SK-N-SH treated with all-trans-retinoic acid at 6 μM for 48 hours (cell line): Measurements from ENCODE around the gene PRR5L.

Experiments
- BACH2 ChIP-seq: fragments of 250-450 bp; sonication (Bioruptor Pico); IDR thresholded peaks from 2 replicates; pipeline ENCODE4 v1.9.0; 2021; ENCODE audit warnings: mild to moderate bottlenecking, borderline replicate concordance
- CSDC2 ChIP-seq: fragments of 250-450 bp; sonication (Bioruptor Pico); IDR thresholded peaks from 2 replicates; pipeline ENCODE4 v1.5.0; 2020; ENCODE audit warnings: mild to moderate bottlenecking, moderate library complexity
- ESRRG ChIP-seq: fragments of 250-450 bp; sonication (Bioruptor Pico); IDR thresholded peaks from 2 replicates; pipeline ENCODE4 v1.6.1; 2021; ENCODE audit warnings: mild to moderate bottlenecking
- GLIS3 ChIP-seq: fragments of 250-450 bp; sonication (Bioruptor Pico); IDR thresholded peaks from 2 replicates; pipeline ENCODE4 v1.5.0; 2020; ENCODE audit warnings: mild to moderate bottlenecking, moderate library complexity
- ISL1 ChIP-seq: fragments of 250-450 bp; sonication (Bioruptor Pico); IDR thresholded peaks from 2 replicates; pipeline ENCODE4 v2.1.2; 2022; ENCODE audit warnings: mild to moderate bottlenecking, moderate library complexity
- OSR1 ChIP-seq: fragments of 250-450 bp; sonication (Bioruptor Pico); IDR thresholded peaks from 2 replicates; pipeline ENCODE4 v1.8.0; 2022; ENCODE audit warnings: moderate library complexity, mild to moderate bottlenecking, inconsistent platforms
- PATZ1 ChIP-seq: fragments of 250-450 bp; sonication (Bioruptor Pico); IDR thresholded peaks from 2 replicates; pipeline ENCODE4 v1.8.0; 2020; ENCODE audit warnings: mild to moderate bottlenecking, moderate library complexity, borderline replicate concordance
- POU6F1 ChIP-seq: fragments of 250-450 bp; sonication (Bioruptor Pico); IDR thresholded peaks from 2 replicates; pipeline ENCODE4 v1.8.0; 2021; ENCODE audit warnings: low read depth, mild to moderate bottlenecking, moderate library complexity, borderline replicate concordance
- RARB ChIP-seq: fragments of 250-450 bp; sonication (Bioruptor Pico); IDR thresholded peaks from 2 replicates; pipeline ENCODE4 v1.8.0; 2021; ENCODE audit warnings: mild to moderate bottlenecking, moderate library complexity
- TCF4 ChIP-seq: fragments of 250-450 bp; sonication (Bioruptor Pico); IDR thresholded peaks from 2 replicates; pipeline ENCODE4 v1.8.0; 2021; ENCODE audit warnings: mild to moderate bottlenecking, moderate library complexity, borderline replicate concordance
- TOX ChIP-seq: fragments of 250-450 bp; sonication (Bioruptor Pico); IDR thresholded peaks from 2 replicates; pipeline ENCODE4 v1.8.0; 2021; ENCODE audit warnings: mild to moderate bottlenecking, moderate library complexity, borderline replicate concordance
- ZFP3 ChIP-seq: fragments of 250-450 bp; sonication (Bioruptor Pico); IDR thresholded peaks from 2 replicates; pipeline ENCODE4 v1.5.0; 2020; ENCODE audit warnings: mild to moderate bottlenecking, moderate library complexity
- ZNF565 ChIP-seq: fragments of 450-650 bp; formaldehyde crosslinking; conservative IDR thresholded peaks from 2 replicates; pipeline ENCODE4 v1.5.0; 2020; ENCODE audit warnings: low read depth, mild to moderate bottlenecking, moderate library complexity
- ZNF8 ChIP-seq: fragments of 450-650 bp; formaldehyde crosslinking; IDR thresholded peaks from 2 replicates; pipeline ENCODE4 v1.5.0; 2020; ENCODE audit warnings: mild to moderate bottlenecking, moderate library complexity

DNA sequence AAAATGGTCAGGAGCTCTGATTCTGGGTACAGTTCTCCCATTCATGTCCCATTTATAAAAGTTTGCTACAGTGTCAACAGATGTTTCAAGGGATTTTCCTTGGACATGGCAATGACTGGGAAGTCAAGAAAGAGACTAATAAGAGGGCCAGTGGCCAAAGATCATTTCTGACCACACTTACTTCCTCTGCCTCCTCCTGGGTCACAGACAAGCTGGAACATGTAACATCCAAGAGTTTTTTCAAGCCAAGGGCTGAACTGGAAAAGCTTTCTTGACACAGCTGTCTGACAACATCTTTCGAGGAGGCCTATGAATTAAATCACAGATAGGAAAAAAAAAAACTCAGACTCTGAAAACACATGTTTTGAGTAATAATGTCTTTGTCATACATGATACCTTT lies 15.6 kb upstream of the PRR5L start:
- TF ChIP-seq ZNF8 (CRISPR knock-in tag) (no peak), CSDC2 (CRISPR knock-in tag) (no peak), ISL1 (CRISPR knock-in tag) (no peak), RARB (no peak), ESRRG (CRISPR knock-in tag) (no peak), GLIS3 (CRISPR knock-in tag) (no peak), BACH2 (CRISPR knock-in tag) (no peak), PATZ1 (CRISPR knock-in tag) (no peak), TCF4 (CRISPR knock-in tag) (no peak), ZFP3 (no peak), OSR1 (CRISPR knock-in tag) (no peak), ZNF565 (CRISPR knock-in tag) (no peak), POU6F1 (CRISPR knock-in tag) (no peak), TOX (CRISPR knock-in tag) (no peak)
